Panc1 (cell line): ENCODE data around the gene NAT9. TPM values are rescaled to one million over a fixed set of nuclear protein-coding genes. Genes with fewer than 3 reads are reported as not detected.

Experiments
- ATAC-seq: fragments of 200-7000 bp; cut with Tn5 transposase; 2 replicates; pipeline ENCODE4 v1.9.1; 2020; ENCODE audit warnings: mild to moderate bottlenecking, moderate library complexity
- BruUV-seq: library from RNA; stranded (reverse); fragments of 400-500 nt; replicated peaks from 2 replicates; lab custom pipeline; 2021; lab: Mats Ljungman, UMichigan
- CTCF ChIA-PET: fragments of 300-600 bp; sonication (Branson Sonifier 250); formaldehyde crosslinking; loops from one replicate; lab custom pipeline; 2022; ENCODE audit warnings: antibody characterized with exemption; lab: Charles Lee
- POLR2A ChIA-PET: fragments of 300-600 bp; sonication (Branson Sonifier 250); formaldehyde crosslinking; loops from one replicate; lab custom pipeline; 2022; ENCODE audit warnings: antibody characterized with exemption; lab: Charles Lee
- DNase-seq: peaks from one replicate; pipeline ENCODE4 v3.0.0-alpha.2; 2010; ENCODE audit warnings: low read depth, low spot score
- H3K27ac ChIP-seq: 2 replicates; pipeline ENCODE4 v1.5.1; 2011; ENCODE audit warnings: mild to moderate bottlenecking, low read length, inconsistent platforms
- H3K27me3 ChIP-seq: fragments of 200-500 bp; sonication (Bioruptor generic); 2 replicates; pipeline ENCODE4 v1.6.0; 2014; ENCODE audit warnings: low read length, inconsistent platforms; ENCODE audit not compliant: control insufficient read depth, insufficient read depth
- H3K36me3 ChIP-seq: fragments of 200-500 bp; sonication (Bioruptor generic); 2 replicates; pipeline ENCODE4 v1.5.1; 2014; ENCODE audit warnings: inconsistent platforms, mild to moderate bottlenecking, low read length, moderate library complexity; ENCODE audit not compliant: control insufficient read depth, insufficient read depth
- H3K4me1 ChIP-seq: 2 replicates; pipeline ENCODE4 v1.5.1; 2011; ENCODE audit warnings: inconsistent platforms, mild to moderate bottlenecking, low read length, moderate library complexity; ENCODE audit not compliant: control insufficient read depth, insufficient read depth
- H3K4me3 ChIP-seq, 2 experiments: 2 replicates each; pipeline ENCODE4 v1.5.1; 2011 to 2012; ENCODE audit warnings: low read depth in 2 of 2, low read length in 2 of 2, mild to moderate bottlenecking in 2 of 2, inconsistent platforms in 1 of 2, moderate library complexity in 1 of 2
- H3K9me3 ChIP-seq: fragments of 200-500 bp; sonication (Bioruptor generic); 2 replicates; pipeline ENCODE4 v1.5.1; 2014; ENCODE audit warnings: low read depth, mild to moderate bottlenecking, inconsistent platforms, low read length, moderate library complexity; ENCODE audit not compliant: control insufficient read depth, insufficient read depth
- POLR2AphosphoS5 ChIP-seq: IDR thresholded peaks from 2 replicates; pipeline ENCODE4 v1.6.1; 2012; ENCODE audit warnings: mild to moderate bottlenecking, low read depth, low read length, moderate library complexity
- SIN3A ChIP-seq: IDR thresholded peaks from 2 replicates; pipeline ENCODE4 v1.6.1; 2012; ENCODE audit warnings: low read depth, mild to moderate bottlenecking, low read length, moderate library complexity, borderline replicate concordance; ENCODE audit not compliant: insufficient read depth
- TCF7L2 ChIP-seq: IDR thresholded peaks from 2 replicates; pipeline ENCODE4 v1.6.1; 2011; ENCODE audit warnings: mild to moderate bottlenecking, low read depth, low read length, inconsistent platforms
- in situ Hi-C: cut with HindIII; loops from 2 replicates; pipeline ENCODE4 v1.10.0; 2016; ENCODE audit warnings: low sequenced_read_pairs, low pct_unique_long_range_greater_than_20kb
- intact Hi-C: fragments of 100-400 bp; cut with micrococcal nuclease; formaldehyde crosslinking; loops from one replicate; pipeline ENCODE4 v1.10.0; 2022; ENCODE audit not compliant: unreplicated experiment
- total RNA-seq: library from RNA; stranded (reverse); gene quantifications from one replicate; pipeline ENCODE4 v1.2.1, GENCODE V29; 2021; ENCODE audit not compliant: unreplicated experiment
- TF ChIP-seq, protein P1 (sequence below): fragments of 450-650 bp; IDR thresholded peaks from 2 replicates; pipeline ENCODE4 v1.5.1; 2017; ENCODE audit warnings: mild to moderate bottlenecking
- TF ChIP-seq, protein P2 (sequence below), 2 experiments: IDR thresholded peaks; 2 replicates each; pipeline ENCODE4 v1.6.1; 2011 to 2012; ENCODE audit warnings: low read depth in 2 of 2, control low read depth in 1 of 2, low read length in 1 of 2, mild to moderate bottlenecking in 1 of 2, moderate library complexity in 1 of 2; ENCODE audit not compliant: insufficient read depth in 1 of 2

NAT9 gene
- total RNA-seq, 1 experiment from 2014 or later: 90.1 TPM

DNA sequence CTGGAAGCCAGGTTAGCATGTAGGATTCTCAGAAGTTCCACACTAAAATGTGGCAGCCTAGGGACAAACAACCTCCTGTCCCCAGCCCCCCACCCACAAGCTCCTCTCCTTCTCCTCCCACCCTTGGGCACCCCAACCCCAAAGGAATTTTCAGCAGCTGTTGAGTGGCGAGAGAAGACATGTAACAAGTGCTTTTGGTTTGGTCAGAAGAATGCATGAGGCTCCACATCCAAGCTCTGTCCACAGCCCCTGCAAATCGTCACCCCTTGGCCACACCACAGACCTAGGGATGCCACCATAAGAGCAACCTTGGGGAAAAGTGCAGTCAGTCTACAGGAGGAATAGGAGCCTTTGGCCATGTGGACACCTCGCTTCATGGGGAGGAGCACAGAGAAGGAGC lies 51.0 kb downstream of the NAT9 start:
- Histone ChIP-seq H3K27me3 (no peaks in the 10 kb centered on the region), H3K9me3 (no peaks in the 10 kb centered on the region), H3K4me3 (no peak overlapping the region), H3K4me1 (no peaks in the 10 kb centered on the region), H3K27ac (no peak overlapping the region), H3K36me3 (no peaks in the 10 kb centered on the region)
- DNase-seq (no peak), ATAC-seq (no peak)
- CTCF ChIA-PET: no interaction called here
- POLR2A ChIA-PET: no interaction called here
- in situ Hi-C loops: no loop called here
- intact Hi-C loops: no loop called here
- TF ChIP-seq, protein P1, sequence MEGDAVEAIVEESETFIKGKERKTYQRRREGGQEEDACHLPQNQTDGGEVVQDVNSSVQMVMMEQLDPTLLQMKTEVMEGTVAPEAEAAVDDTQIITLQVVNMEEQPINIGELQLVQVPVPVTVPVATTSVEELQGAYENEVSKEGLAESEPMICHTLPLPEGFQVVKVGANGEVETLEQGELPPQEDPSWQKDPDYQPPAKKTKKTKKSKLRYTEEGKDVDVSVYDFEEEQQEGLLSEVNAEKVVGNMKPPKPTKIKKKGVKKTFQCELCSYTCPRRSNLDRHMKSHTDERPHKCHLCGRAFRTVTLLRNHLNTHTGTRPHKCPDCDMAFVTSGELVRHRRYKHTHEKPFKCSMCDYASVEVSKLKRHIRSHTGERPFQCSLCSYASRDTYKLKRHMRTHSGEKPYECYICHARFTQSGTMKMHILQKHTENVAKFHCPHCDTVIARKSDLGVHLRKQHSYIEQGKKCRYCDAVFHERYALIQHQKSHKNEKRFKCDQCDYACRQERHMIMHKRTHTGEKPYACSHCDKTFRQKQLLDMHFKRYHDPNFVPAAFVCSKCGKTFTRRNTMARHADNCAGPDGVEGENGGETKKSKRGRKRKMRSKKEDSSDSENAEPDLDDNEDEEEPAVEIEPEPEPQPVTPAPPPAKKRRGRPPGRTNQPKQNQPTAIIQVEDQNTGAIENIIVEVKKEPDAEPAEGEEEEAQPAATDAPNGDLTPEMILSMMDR: no peak
- TF ChIP-seq TCF7L2: no peak
- no peak for TF ChIP-seq SIN3A
- TF ChIP-seq, protein P2, sequence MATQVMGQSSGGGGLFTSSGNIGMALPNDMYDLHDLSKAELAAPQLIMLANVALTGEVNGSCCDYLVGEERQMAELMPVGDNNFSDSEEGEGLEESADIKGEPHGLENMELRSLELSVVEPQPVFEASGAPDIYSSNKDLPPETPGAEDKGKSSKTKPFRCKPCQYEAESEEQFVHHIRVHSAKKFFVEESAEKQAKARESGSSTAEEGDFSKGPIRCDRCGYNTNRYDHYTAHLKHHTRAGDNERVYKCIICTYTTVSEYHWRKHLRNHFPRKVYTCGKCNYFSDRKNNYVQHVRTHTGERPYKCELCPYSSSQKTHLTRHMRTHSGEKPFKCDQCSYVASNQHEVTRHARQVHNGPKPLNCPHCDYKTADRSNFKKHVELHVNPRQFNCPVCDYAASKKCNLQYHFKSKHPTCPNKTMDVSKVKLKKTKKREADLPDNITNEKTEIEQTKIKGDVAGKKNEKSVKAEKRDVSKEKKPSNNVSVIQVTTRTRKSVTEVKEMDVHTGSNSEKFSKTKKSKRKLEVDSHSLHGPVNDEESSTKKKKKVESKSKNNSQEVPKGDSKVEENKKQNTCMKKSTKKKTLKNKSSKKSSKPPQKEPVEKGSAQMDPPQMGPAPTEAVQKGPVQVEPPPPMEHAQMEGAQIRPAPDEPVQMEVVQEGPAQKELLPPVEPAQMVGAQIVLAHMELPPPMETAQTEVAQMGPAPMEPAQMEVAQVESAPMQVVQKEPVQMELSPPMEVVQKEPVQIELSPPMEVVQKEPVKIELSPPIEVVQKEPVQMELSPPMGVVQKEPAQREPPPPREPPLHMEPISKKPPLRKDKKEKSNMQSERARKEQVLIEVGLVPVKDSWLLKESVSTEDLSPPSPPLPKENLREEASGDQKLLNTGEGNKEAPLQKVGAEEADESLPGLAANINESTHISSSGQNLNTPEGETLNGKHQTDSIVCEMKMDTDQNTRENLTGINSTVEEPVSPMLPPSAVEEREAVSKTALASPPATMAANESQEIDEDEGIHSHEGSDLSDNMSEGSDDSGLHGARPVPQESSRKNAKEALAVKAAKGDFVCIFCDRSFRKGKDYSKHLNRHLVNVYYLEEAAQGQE (IDR thresholded peaks at IDR 0.05; ENCODE audit: insufficient read depth in 1 of 2, low read depth in 2 of 2, low read length in 1 of 2): no peak
- no peak for TF ChIP-seq POLR2AphosphoS5
- no TSS peak for BruUV-seq

DNA sequence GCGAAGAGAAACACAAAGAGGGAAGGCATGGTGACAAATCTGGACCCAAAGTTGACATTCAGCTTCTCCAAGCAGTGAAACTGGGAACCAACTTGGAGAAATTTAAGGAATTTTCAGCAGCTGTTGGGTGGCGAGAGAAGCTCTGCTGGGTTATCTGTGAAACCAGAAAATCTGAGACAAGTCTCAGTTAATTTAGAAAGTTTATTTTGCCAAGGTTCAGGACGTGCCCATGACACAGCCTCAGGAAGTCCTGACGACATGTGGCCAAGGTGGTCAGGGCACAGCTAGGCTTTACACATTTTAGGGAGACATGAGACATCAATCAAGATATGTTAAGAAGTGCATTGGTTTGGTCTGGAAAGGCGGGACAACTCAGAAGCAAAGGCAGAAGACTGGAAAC lies 52.3 kb downstream of the NAT9 start:
- no peak overlapping the region for H3K27ac ChIP-seq
- H3K4me1 ChIP-seq: no peaks in the 10 kb centered on the region
- intact Hi-C loops: no loop called here
- in situ Hi-C loops: no loop called here
- DNase-seq (no peak), ATAC-seq (no peak)
- no peak overlapping the region for H3K4me3 ChIP-seq
- CTCF ChIA-PET: interaction anchor here (0.6 kb wide), 1 partner anchor 404 kb away, joined by 4 read pairs; no protein-coding TSS in a partner anchor
- POLR2A ChIA-PET: no interaction called here
- H3K9me3 ChIP-seq: no peaks in the 10 kb centered on the region
- BruUV-seq: no TSS peak
- H3K36me3 ChIP-seq: no peaks in the 10 kb centered on the region
- TF ChIP-seq, protein P2 (IDR thresholded peaks at IDR 0.05; ENCODE audit: insufficient read depth in 1 of 2, low read depth in 2 of 2, low read length in 1 of 2): no peak
- TF ChIP-seq TCF7L2 (no peak), POLR2AphosphoS5 (no peak), SIN3A (no peak)
- TF ChIP-seq, protein P1: no peak
- no peaks in the 10 kb centered on the region for H3K27me3 ChIP-seq
